B cell (primary cell): ENCODE measurements around the gene PLEKHA5.

Source experiments
- EZH2 ChIP-seq: IDR thresholded peaks from 2 replicates; pipeline ENCODE4 v1.6.1; 2012; ENCODE audit warnings: borderline replicate concordance, low read depth, mild to moderate bottlenecking, moderate library complexity, low read length; ENCODE audit not compliant: insufficient read depth, poor library complexity, severe bottlenecking
- TF ChIP-seq, protein P1 (sequence below): fragments of 200-600 bp; IDR thresholded peaks from one replicate; pipeline ENCODE4 v1.8.0; 2022; ENCODE audit warnings: antibody characterized with exemption, mild to moderate bottlenecking

DNA sequence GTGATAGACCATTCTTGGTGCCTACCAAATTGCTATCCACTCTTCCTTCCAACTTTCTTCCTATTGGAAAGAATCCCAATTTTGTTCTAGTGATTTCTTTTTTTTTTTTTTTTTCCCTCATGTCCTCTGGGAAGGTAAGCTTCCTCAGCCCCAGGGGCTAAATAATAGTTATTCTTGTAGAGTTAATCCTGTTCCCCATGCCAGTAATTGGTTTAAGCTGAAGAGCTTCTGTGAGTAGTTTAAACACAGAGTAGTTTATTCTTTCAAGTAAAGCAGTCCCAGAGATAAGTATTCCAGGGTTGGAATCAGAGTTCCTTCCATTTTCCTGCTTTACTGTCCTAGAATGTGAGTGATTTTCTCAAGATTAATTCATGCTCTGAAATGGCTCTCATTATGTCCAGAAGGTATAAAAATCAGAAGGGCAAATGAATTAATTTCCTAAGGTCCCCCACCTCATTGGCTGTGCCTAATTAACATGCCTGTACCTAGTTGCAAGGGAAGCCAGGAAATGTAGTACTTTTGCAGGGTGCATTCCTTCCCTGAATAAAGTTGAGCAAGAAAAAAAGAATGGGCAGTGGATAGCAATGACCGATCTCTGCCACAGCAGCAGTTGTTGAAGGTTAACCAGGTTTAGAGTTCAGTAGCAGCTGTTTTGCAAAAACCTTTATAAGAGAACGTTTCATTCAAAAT is 97.8 kb downstream of the PLEKHA5 start:
- TF ChIP-seq, protein P1, sequence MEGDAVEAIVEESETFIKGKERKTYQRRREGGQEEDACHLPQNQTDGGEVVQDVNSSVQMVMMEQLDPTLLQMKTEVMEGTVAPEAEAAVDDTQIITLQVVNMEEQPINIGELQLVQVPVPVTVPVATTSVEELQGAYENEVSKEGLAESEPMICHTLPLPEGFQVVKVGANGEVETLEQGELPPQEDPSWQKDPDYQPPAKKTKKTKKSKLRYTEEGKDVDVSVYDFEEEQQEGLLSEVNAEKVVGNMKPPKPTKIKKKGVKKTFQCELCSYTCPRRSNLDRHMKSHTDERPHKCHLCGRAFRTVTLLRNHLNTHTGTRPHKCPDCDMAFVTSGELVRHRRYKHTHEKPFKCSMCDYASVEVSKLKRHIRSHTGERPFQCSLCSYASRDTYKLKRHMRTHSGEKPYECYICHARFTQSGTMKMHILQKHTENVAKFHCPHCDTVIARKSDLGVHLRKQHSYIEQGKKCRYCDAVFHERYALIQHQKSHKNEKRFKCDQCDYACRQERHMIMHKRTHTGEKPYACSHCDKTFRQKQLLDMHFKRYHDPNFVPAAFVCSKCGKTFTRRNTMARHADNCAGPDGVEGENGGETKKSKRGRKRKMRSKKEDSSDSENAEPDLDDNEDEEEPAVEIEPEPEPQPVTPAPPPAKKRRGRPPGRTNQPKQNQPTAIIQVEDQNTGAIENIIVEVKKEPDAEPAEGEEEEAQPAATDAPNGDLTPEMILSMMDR: no peak
- TF ChIP-seq EZH2: no peak
